MCF 10A (cell line): ENCODE results near the gene LCE3C. TPM values are rescaled to one million over a fixed set of nuclear protein-coding genes. Genes with fewer than 3 reads are reported as not detected.

Experiments used
- BruUV-seq: library from RNA; stranded (reverse); fragments of 400-500 nt; replicated peaks from 2 replicates; lab custom pipeline; 2021; lab: Mats Ljungman, UMichigan
- CTCF ChIA-PET: fragments of 300-600 bp; sonication (Branson Sonifier 250); formaldehyde crosslinking; extraction: SDS; loops from one replicate; lab custom pipeline; 2021; ENCODE audit warnings: antibody characterized with exemption, inconsistent platforms; lab: Yijun Ruan, JAX
- POLR2A ChIA-PET: fragments of 300-600, 350-650 bp; sonication (Branson Sonifier 250); formaldehyde crosslinking; extraction: SDS; loops from one replicate; lab custom pipeline; 2020; ENCODE audit warnings: antibody characterized with exemption, inconsistent platforms; lab: Yijun Ruan, JAX
- DNase-seq: peaks from one replicate; pipeline ENCODE4 v3.0.0-alpha.2; 2018; ENCODE audit not compliant: unreplicated experiment
- H3K27ac Mint-ChIP-seq: one replicate; pipeline ENCODE4 v1.8.0; 2022; ENCODE audit warnings: mild to moderate bottlenecking, low read depth, mixed read lengths; ENCODE audit not compliant: unreplicated experiment
- H3K27me3 Mint-ChIP-seq: one replicate; pipeline ENCODE4 v1.8.0; 2022; ENCODE audit warnings: mixed read lengths; ENCODE audit not compliant: insufficient read depth, unreplicated experiment
- H3K36me3 Mint-ChIP-seq: one replicate; pipeline ENCODE4 v1.8.0; 2022; ENCODE audit warnings: mild to moderate bottlenecking, moderate library complexity, mixed read lengths; ENCODE audit not compliant: insufficient read depth, unreplicated experiment
- H3K4me1 Mint-ChIP-seq: one replicate; pipeline ENCODE4 v1.8.0; 2022; ENCODE audit warnings: mixed read lengths; ENCODE audit not compliant: insufficient read depth, unreplicated experiment
- H3K4me3 Mint-ChIP-seq: one replicate; pipeline ENCODE4 v1.8.0; 2022; ENCODE audit warnings: mild to moderate bottlenecking, moderate library complexity, mixed read lengths; ENCODE audit not compliant: unreplicated experiment
- H3K9me3 Mint-ChIP-seq: one replicate; pipeline ENCODE4 v1.8.0; 2022; ENCODE audit warnings: mixed read lengths; ENCODE audit not compliant: unreplicated experiment
- intact Hi-C: fragments of 100-400 bp; cut with micrococcal nuclease; formaldehyde crosslinking; loops from 2 replicates; pipeline ENCODE4 v1.14.1; 2022
- total RNA-seq: library from RNA; stranded (reverse); gene quantifications from 2 replicates; pipeline ENCODE4 v1.2.3, GENCODE V29; 2022
- TF ChIP-seq, protein P1 (sequence below): fragments of 200-600 bp; IDR thresholded peaks from one replicate; pipeline ENCODE4 v1.8.0; 2022; ENCODE audit warnings: antibody characterized with exemption, mild to moderate bottlenecking; ENCODE audit not compliant: unreplicated experiment

The LCE3C gene
- total RNA-seq, 1 experiment from 2014 or later = not detected

DNA sequence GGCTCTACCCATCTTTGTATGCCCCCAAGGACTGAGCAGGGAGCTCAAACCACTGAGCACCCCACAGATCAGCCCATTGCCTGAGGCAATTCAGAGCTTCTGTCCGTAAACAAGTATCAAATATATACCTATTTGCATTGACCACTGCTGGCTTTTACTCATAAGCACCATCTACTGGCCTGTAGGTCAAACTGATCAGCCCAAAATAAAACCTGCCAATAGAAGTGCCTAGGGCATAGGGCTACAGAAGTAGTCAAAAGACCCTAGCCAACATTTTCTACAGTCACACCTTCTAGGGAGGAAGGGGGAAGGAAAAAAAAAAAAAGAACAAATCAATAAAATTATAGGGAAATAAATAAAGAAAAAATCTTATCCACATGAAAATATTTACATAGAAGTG is 14.4 kb upstream of the LCE3C start:
- no peak for DNase-seq
- no peak overlapping the region for H3K27ac Mint-ChIP-seq
- ChIA-PET CTCF (no interaction called here), POLR2A (no interaction called here)
- no TSS peak for BruUV-seq
- H3K9me3 Mint-ChIP-seq = no peaks in the 10 kb centered on the region
- peaks cover 3% of the 10 kb centered on the region for H3K4me1 Mint-ChIP-seq
- H3K36me3 Mint-ChIP-seq = no peaks in the 10 kb centered on the region
- H3K4me3 Mint-ChIP-seq = no peak overlapping the region
- H3K27me3 Mint-ChIP-seq = no peaks in the 10 kb centered on the region
- intact Hi-C loops = no loop called here
- TF ChIP-seq, protein P1, sequence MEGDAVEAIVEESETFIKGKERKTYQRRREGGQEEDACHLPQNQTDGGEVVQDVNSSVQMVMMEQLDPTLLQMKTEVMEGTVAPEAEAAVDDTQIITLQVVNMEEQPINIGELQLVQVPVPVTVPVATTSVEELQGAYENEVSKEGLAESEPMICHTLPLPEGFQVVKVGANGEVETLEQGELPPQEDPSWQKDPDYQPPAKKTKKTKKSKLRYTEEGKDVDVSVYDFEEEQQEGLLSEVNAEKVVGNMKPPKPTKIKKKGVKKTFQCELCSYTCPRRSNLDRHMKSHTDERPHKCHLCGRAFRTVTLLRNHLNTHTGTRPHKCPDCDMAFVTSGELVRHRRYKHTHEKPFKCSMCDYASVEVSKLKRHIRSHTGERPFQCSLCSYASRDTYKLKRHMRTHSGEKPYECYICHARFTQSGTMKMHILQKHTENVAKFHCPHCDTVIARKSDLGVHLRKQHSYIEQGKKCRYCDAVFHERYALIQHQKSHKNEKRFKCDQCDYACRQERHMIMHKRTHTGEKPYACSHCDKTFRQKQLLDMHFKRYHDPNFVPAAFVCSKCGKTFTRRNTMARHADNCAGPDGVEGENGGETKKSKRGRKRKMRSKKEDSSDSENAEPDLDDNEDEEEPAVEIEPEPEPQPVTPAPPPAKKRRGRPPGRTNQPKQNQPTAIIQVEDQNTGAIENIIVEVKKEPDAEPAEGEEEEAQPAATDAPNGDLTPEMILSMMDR = no peak

- no peak overlapping the region for H3K27ac Mint-ChIP-seq
- no peaks in the 10 kb centered on the region for H3K4me1 Mint-ChIP-seq
- no peaks in the 10 kb centered on the region for H3K27me3 Mint-ChIP-seq
- DNase-seq = no peak
- H3K36me3 Mint-ChIP-seq = no peaks in the 10 kb centered on the region
- TF ChIP-seq, protein P1 = no peak
- no TSS peak for BruUV-seq
- no peaks in the 10 kb centered on the region for H3K9me3 Mint-ChIP-seq
- POLR2A ChIA-PET = no interaction called here
- CTCF ChIA-PET = no interaction called here
- H3K4me3 Mint-ChIP-seq = no peak overlapping the region
- intact Hi-C loops = no loop called here
These were observed 3.0 kb upstream of the LCE3C start for GRCh38 chr1:152596986-152597385.

GRCh38 chr1:152613511-152613910 is 13.5 kb downstream of the LCE3C start, which contains the start of gene LCE3B:
LCE3B (plus strand) TSS chr1:152613811; CDS start chr1:152613811, 0 bp downstream.
- BruUV-seq = no TSS peak
- ChIA-PET CTCF (no interaction called here), POLR2A (no interaction called here)
- Mint-ChIP-seq H3K9me3 (peaks cover 12% of the 10 kb centered on the region), H3K27ac (no peak within 1 kb of the TSS), H3K4me3 (no peak within 1 kb of the TSS), H3K36me3 (no peaks in the 10 kb centered on the region), H3K27me3 (no peaks in the 10 kb centered on the region), H3K4me1 (no peaks in the 10 kb centered on the region)
- intact Hi-C loops = no loop called here
- DNase-seq = no peak
- TF ChIP-seq, protein P1 = no peak

GRCh38 chr1:152621993-152622392 is 22.0 kb downstream of the LCE3C start:
- TF ChIP-seq, protein P1 = no peak
- Mint-ChIP-seq H3K4me1 (peaks cover 8% of the 10 kb centered on the region), H3K27me3 (no peaks in the 10 kb centered on the region), H3K27ac (no peak overlapping the region), H3K9me3 (peaks cover 20% of the 10 kb centered on the region), H3K4me3 (no peak overlapping the region), H3K36me3 (no peaks in the 10 kb centered on the region)
- intact Hi-C loops = no loop called here
- no peak for DNase-seq
- BruUV-seq = no TSS peak
- POLR2A ChIA-PET = interaction anchor here (0.6 to 0.7 kb wide), 3 partner anchors 9 to 18 kb away, joined by 3 read pairs; no protein-coding TSS in a partner anchor
- CTCF ChIA-PET = interaction anchor here (0.7 to 3.3 kb wide), 6 partner anchors 9 to 267 kb away, joined by 3 to 18 read pairs (median 5); no protein-coding TSS in a partner anchor
